ENCODE data around the gene EIPR1.
A peak's percentile ranks its signal among the peaks of the same experiment; 100 is the strongest.

Gene EIPR1

DNA sequence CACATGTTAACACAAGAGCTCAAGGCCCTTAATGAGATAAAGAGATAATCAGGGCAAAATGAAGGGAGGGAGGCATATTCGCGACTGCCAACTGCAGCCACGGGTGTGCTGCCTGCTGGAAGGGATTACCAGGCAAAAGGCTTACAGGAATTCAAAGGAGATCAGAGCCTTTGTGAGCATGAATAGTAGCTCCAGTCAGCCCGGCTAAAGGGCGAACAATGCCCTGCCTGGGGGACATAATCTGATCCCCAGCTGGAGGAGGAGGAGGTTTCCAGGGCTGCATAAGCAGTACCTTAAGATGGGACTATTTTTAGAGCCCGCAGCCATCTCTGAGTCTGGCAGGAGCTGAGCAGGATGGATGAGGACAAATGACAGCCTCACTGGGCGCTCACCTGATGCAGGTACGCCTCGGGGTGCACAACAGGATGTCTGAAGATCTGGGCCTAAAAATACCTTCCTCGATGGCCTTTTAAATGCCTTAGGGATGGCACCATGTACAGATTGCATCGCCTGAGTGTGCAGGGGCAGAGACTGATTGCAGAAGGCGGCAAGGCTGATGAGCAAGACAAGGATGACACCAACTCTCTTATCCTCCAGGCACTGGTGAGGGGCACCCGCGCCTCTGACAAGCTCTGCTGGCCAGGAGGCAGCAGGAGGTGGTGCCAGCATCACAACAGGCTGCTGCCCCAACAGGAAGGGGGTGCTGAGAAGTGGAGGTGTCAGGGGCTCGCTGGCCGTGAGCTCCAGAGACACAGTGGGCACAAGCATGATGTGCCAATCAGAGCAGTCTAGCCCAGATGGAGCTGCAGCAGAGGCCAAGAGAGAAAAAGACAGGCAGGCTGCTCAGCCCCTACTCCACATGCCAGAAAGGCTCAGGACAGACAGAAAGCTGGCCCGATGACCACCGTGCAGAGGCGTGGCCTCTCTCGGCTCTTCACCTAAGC is 111.4 kb downstream of the EIPR1 start:
- DNase-seq (ENCODE audit: low read depth, low spot score), result no peak

DNA sequence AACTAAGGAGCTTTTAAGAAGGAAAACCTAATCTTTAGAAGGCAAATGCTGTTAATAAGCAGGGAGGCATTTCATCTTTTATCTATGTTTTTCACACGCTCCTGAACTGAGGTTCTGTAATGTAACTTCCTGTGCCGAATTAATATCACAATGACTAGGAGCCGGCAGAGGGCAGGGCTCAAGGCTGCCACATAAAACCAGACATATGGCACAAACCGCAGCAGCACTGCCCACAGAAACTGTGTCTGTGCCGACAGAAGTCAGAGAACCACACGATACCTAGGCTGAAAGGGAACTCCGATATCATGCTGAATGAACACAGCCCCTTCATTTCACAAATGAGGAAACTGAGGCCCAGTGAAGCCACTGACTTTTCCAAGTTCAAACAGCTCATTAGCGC is 112.1 kb downstream of the EIPR1 start:
- H3K4me3 ChIP-seq (ENCODE audit: low read length), result no peak overlapping the region
- peak; percentile 58 for DNase-seq (ENCODE audit: low read depth, low spot score)

More for the DNA sequence above, 111.4 kb downstream of the EIPR1 start:
- no peak overlapping the region for H3K4me3 ChIP-seq (ENCODE audit: low read length)

DNA sequence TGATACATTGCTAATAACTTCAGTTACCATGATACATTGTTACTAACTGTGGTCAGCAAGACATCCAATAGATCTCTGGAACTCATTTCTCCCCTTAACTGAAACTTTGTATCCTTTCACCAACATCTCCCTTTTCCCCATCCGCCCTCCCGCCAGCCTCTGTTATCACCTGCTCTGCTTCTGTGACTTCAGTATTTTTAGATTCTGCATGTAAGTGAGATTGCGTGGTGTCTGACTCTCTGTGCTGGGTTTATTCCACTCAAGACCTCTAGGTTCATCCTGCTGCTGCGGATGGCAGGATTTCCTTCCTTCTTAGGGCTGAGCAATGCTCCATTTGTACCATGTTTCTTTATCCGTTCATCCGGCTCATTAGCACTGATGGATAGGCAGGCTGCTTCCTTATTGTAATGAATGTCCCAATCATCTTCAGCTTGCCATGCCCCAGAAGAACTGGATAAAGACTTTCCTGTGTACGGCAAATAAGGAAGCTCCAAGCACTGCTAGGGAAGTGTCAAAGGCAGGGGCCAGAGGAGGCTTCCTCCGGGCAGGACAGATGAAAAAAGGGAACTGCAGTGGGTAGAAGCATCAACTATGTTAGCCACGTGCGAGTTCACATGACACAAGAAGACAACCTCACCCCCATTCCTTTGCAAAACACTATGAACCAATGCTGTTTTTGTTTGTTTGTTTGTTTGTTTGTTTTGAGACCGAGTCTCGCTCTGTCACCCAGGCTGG is 113.4 kb downstream of the EIPR1 start:
- no peak for DNase-seq (ENCODE audit: low read depth, low spot score)
- H3K4me3 ChIP-seq (ENCODE audit: low read length), result no peak overlapping the region

DNA sequence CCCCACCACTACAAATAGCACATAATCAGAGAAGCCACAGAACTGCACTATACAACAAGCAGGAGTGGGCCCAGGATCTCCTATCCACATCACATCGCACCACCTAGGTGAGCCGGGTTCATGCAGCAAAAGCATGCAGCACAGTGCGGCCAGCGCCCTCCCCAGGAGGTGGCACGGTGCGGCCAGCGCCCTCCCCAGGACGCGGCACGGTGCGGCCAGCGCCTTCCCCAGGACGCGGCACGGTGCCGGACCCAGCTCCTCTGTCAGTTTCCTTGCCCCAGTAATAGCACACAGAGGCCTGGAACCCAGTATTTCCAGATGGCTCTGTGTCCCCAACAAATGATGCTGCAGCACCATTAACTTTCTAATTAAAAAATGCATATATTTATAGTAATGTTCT is 114.1 kb downstream of the EIPR1 start:
- H3K4me3 ChIP-seq (ENCODE audit: low read length), result no peak overlapping the region
- DNase-seq (ENCODE audit: low read depth, low spot score), result no peak

GRCh38 chr2:3262437-3263388 is 114.9 kb downstream of the EIPR1 start:
- no peak overlapping the region for H3K4me3 ChIP-seq (ENCODE audit: low read length)
- no peak for DNase-seq (ENCODE audit: low read depth, low spot score)

GRCh38 chr2:3261511-3261910 is 116.1 kb downstream of the EIPR1 start:
- no peak overlapping the region for H3K4me3 ChIP-seq (ENCODE audit: low read length)
- no peak for DNase-seq (ENCODE audit: low read depth, low spot score)

GRCh38 chr2:3260959-3261358 is 116.7 kb downstream of the EIPR1 start:
- H3K4me3 ChIP-seq (ENCODE audit: low read length), result no peak overlapping the region
- DNase-seq (ENCODE audit: low read depth, low spot score), result no peak

GRCh38 chr2:3257826-3258225 is 119.8 kb downstream of the EIPR1 start:
- H3K4me3 ChIP-seq (ENCODE audit: low read length), result no peak overlapping the region
- no peak for DNase-seq (ENCODE audit: low read depth, low spot score)

DNA sequence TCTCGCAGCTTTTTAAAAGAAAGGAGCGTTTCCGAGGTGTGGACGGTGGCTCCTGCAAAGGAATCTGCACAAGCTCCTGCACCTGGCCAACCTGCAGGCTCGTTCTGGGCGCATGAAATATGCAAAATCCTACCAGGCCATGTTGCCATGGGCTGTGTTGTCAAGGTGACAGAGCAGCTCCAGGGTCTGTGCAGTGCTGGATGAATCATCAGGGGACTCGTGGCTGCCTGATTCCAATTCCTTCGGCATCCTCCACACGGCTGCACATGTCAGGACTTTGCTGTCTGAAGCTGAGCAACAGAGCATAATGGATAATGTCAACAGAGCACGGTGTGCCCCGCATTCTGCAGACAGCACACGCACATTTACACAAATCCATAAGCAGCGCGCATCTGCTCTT is 120.5 kb downstream of the EIPR1 start:
- DNase-seq (ENCODE audit: low read depth, low spot score), result no peak
- no peak overlapping the region for H3K4me3 ChIP-seq (ENCODE audit: low read length)

DNA sequence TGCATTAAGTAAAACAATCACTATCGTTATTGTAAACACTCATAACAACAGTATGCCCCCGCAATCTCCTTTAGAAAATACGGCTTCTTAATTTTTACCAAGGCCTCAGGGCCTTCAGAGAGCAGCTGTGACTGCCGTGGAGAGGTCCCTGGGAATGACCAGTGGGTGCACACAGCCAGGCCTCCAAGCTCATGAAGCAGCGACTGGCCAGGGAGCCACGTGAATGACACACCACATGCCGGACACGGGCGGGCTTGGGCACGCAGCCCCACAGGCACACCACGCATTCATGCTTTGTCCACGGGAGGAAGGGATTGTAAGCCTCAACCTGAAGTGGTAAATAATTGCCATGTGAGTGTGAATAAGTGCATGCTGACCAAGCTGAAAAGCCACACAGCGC is 121.0 kb downstream of the EIPR1 start:
- no peak overlapping the region for H3K4me3 ChIP-seq (ENCODE audit: low read length)
- DNase-seq (ENCODE audit: low read depth, low spot score), result no peak

- no peak for DNase-seq (ENCODE audit: low read depth, low spot score)
- no peak overlapping the region for H3K4me3 ChIP-seq (ENCODE audit: low read length)
Observed at GRCh38 chr2:3256157-3256556, 121.5 kb downstream of the EIPR1 start.

GRCh38 chr2:3254442-3254941 is 123.1 kb downstream of the EIPR1 start:
- H3K4me3 ChIP-seq (ENCODE audit: low read length), result no peak overlapping the region
- no peak for DNase-seq (ENCODE audit: low read depth, low spot score)

DNA sequence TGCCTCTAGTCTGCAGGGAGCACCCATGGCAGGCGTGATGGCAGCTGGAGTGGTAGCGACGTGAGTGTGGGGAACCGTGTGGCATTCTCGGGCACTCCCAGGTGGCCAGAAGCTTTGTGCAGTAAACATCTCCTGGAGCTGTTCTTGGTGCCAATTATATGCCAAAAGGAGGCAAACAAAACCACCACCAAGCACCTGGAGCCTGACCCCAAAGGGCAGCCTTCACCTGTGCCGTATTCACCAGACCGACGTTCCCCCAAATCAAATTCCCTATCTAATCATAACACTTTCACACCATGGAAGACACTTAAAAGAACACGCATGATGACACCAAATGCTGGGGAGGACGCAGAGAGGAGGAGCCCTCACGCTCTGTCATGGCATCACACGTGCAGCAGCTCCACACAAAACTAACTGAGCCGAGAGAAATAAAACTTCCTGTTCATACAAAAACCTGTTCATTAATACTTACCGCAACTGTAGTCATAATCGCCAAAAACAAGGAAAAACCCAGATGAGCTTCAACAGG is 123.6 kb downstream of the EIPR1 start:
- no peak for DNase-seq (ENCODE audit: low read depth, low spot score)
- no peak overlapping the region for H3K4me3 ChIP-seq (ENCODE audit: low read length)

GRCh38 chr2:3251946-3252345 is 125.7 kb downstream of the EIPR1 start:
- H3K4me3 ChIP-seq (ENCODE audit: low read length), result no peak overlapping the region
- no peak for DNase-seq (ENCODE audit: low read depth, low spot score)

DNA sequence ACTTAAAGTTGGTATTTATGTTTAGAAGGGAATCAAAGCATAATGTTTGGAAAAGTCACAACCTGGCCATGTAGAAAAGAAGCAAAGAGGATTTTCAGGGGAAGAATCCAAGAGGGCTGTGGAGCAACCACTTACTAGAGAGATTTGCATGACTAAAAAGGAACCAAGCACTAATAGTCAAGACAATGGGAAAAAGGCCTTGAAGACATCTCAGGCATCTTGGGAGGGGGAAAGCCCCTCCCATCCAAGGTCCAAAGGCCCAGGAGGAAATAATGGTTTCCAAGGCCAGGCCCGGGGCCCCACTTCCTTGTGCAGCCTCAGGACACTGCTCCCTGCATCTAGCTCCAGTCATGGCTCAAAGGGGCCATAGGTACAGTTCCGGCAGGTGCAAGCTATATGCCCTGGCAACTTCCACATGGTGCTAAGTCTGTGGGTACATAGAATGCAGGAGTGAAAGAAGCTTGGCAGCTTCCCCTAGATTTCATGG is 128.1 kb downstream of the EIPR1 start:
- no peak overlapping the region for H3K4me3 ChIP-seq (ENCODE audit: low read length)
- DNase-seq (ENCODE audit: low read depth, low spot score), result no peak

GRCh38 chr2:3248754-3249475 is 128.7 kb downstream of the EIPR1 start:
- no peak overlapping the region for H3K4me3 ChIP-seq (ENCODE audit: low read length)
- DNase-seq (ENCODE audit: low read depth, low spot score), result no peak

DNA sequence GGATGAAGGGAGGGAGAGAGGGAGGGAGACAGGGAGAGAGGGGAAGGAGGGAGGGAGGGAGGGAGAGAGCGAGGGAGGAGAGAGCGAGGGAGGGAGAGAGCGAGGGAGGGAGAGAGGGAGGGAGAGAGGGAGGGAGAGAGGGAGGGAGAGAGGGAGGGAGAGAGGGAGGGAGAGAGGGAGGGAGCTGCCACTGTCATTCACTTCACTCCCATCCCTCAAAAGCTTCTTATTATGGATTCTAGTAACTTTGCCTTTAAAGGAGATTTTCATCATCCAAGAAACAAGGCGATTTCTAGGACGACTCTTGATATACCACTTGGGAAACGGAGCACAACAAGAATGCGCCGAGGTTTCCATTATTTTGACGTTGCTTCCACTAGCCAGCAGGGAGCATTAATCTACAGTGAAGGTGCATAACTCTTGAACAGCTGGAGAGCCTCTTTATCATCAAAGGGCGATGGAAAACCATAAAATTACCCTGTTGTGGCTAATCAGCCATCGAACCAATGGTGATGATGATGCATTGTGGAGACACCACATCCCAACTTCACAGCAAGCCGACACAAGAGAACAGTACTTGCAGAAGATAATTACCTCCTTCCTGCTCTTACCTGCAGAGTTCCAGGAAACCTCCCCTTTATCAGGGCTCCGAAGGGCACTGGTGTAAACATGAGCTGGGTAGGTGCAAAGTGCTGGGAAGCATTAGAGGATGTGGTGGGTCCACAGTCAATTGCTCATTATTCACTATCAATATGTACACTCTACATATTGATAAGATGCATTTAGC is 130.5 kb downstream of the EIPR1 start:
- H3K4me3 ChIP-seq (ENCODE audit: low read length), result no peak overlapping the region
- DNase-seq (ENCODE audit: low read depth, low spot score), result peak; percentile 98
